Measurements from ENCODE around the gene TEX29.

Gene TEX29

GRCh38 chr13:111361873-111362648 lies 41.6 kb downstream of the TEX29 start:
- intact Hi-C loops (cut with DNase I), result no loop called here
- peak in 1 of 10 donors; percentile 54 for DNase-seq

- intact Hi-C loops (cut with DNase I), result no loop called here
- no peak for DNase-seq
These were observed 42.7 kb downstream of the TEX29 start for GRCh38 chr13:111363121-111363520.

DNA sequence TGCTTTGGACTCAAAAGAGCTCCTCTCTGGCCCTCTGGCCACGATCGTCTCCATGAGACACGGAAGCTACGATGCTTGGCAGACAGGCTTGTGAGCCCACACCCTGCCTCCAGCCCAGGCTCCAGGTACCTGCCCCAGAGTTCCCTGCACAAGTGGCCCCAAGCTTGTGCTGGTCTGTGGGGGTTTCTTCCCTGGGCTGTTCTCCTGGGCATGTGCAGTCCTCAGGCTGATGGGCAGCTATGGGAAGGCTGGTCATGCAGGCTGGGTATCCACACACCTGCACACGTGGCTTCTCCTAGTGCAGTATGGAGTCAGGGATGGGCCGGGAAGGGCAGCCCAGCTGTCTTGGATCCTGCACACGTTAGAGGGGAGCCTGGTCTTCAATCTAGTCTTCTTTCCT lies 43.1 kb downstream of the TEX29 start:
- intact Hi-C loops (cut with DNase I), result no loop called here
- no peak for DNase-seq

- intact Hi-C loops (cut with DNase I), result no loop called here
- no peak for DNase-seq
These were observed 44.9 kb downstream of the TEX29 start for GRCh38 chr13:111365149-111366005.

GRCh38 chr13:111367340-111367739 lies 46.9 kb downstream of the TEX29 start:
- intact Hi-C loops (cut with DNase I), result no loop called here
- DNase-seq, result no peak

GRCh38 chr13:111368091-111368490 lies 47.6 kb downstream of the TEX29 start:
- intact Hi-C loops (cut with DNase I), result no loop called here
- peak in 1 of 10 donors; percentile 42 for DNase-seq

- intact Hi-C loops (cut with DNase I), result no loop called here
- no peak for DNase-seq
These were observed 49.7 kb downstream of the TEX29 start for GRCh38 chr13:111370147-111370546.

GRCh38 chr13:111370570-111371535 lies 50.4 kb downstream of the TEX29 start:
- DNase-seq, result peak in 1 of 10 donors; percentile 81

DNA sequence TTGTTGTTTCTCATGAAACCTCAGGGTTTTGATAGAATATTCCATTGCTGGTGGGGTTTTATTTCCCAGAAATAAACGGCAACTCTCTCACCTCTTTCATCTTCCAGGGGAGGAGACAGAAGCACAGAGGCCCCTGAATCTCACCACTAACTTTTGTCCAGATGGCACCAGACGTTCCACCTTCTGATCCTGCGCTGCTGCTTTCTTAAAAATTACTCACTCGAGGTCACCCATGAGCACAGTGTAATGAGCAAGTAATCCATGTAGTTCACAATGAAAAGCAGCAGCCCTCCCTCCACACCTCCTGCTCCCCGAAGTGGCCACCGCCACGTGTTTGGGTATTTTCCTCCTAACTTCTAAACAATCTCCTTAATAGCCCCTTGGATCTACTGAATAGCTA lies 51.3 kb downstream of the TEX29 start:
- intact Hi-C loops (cut with DNase I), result no loop called here

More at GRCh38 chr13:111370570-111371535, 50.4 kb downstream of the TEX29 start:
- intact Hi-C loops (cut with DNase I), result no loop called here

GRCh38 chr13:111372651-111373425 lies 52.4 kb downstream of the TEX29 start:
- peak in 1 of 10 donors; percentile 18 for DNase-seq
- intact Hi-C loops (cut with DNase I), result no loop called here

More for the DNA sequence above, 51.3 kb downstream of the TEX29 start:
- no peak for DNase-seq

- no peak for DNase-seq
These were observed 53.0 kb downstream of the TEX29 start for GRCh38 chr13:111373486-111373885.

GRCh38 chr13:111380431-111380830 lies 60.0 kb downstream of the TEX29 start:
- intact Hi-C loops (cut with DNase I), result no loop called here
- DNase-seq, result peak in 2 of 10 donors; percentile 43 to 53

More at GRCh38 chr13:111373486-111373885, 53.0 kb downstream of the TEX29 start:
- intact Hi-C loops (cut with DNase I), result no loop called here

- intact Hi-C loops (cut with DNase I), result no loop called here
- DNase-seq, result peak in 1 of 10 donors; percentile 6
These were observed 62.0 kb downstream of the TEX29 start for GRCh38 chr13:111382411-111382810.

- intact Hi-C loops (cut with DNase I), result no loop called here
These were observed 62.4 kb downstream of the TEX29 start for GRCh38 chr13:111382877-111383276.

GRCh38 chr13:111383591-111384440 lies 63.4 kb downstream of the TEX29 start:
- intact Hi-C loops (cut with DNase I), result no loop called here
- peak in 2 of 10 donors; percentile 43 to 73 for DNase-seq

More at GRCh38 chr13:111382877-111383276, 62.4 kb downstream of the TEX29 start:
- peak in 1 of 10 donors; percentile 16 for DNase-seq

DNA sequence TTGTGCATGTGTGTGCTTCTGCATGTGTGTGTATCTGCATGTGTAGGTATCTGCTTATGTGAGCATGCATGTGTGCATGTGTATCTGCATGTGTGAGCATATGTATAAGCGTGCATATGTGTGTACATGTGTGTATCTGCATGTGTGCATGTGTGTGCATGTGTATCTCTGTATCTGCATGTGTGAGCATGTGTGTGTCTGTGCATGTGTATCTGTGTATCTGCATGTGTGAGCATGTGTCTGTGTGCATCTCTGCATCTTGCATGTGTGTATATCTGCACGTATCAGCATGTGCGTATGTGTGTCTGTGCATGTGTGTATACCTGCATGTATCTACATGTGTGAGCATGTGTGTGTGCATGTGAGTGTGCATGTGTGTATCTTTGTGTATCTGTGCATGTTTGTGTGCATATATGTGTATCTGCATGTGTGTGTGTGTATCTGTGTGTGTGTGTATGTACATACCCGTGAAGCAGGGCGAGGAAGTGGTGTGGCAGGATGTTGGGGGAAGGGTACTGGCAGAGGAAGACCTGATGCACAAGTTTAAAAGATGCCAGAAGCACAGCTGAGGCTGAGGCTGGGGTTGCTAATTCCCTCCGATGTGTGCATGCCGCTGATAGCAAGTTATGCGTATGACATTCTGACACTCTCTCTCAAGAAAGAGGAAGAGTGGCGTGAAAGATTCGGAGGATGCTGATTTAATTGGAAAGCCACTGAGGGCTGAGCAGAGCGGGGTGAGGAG lies 64.2 kb downstream of the TEX29 start:
- peak in 1 of 10 donors; percentile 19 for DNase-seq
- intact Hi-C loops (cut with DNase I), result no loop called here

DNA sequence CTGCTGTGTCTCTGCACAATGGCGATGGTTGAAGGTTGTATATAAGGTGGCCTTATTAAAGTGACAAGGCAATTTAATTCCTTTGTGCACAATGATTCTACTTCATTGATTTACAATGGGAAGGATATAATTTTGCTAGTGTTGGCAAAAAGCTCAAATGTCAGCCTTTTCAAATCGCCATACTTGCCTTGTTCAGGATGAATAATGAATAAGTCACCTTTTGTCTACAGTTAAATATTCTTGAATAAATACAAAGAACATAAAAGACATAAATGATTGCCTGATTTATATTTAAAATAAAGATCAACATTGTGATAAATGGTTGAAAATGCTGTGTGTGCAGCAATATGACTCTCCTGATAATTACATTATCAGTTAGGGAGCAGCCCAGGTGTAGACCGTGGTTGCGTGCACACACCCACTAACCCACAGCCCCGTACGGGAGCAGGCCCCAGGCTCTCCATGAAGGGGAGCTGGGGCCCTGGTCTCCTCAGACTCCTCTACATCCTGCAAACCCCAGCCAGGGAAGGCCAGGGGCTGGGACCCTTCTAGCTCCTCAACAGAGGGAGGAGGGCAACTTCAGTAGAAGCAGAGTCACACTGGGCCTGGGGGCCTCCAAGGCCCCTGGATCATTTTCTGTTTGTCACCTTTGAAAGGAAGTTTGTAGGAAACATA lies 64.9 kb downstream of the TEX29 start:
- peak in 2 of 10 donors; percentile 27 to 35 for DNase-seq
- intact Hi-C loops (cut with DNase I), result no loop called here

All from posterior cingulate gyrus (tissue), 11 donors.